ENCODE data around the gene FBXO24.

FBXO24 gene

DNA sequence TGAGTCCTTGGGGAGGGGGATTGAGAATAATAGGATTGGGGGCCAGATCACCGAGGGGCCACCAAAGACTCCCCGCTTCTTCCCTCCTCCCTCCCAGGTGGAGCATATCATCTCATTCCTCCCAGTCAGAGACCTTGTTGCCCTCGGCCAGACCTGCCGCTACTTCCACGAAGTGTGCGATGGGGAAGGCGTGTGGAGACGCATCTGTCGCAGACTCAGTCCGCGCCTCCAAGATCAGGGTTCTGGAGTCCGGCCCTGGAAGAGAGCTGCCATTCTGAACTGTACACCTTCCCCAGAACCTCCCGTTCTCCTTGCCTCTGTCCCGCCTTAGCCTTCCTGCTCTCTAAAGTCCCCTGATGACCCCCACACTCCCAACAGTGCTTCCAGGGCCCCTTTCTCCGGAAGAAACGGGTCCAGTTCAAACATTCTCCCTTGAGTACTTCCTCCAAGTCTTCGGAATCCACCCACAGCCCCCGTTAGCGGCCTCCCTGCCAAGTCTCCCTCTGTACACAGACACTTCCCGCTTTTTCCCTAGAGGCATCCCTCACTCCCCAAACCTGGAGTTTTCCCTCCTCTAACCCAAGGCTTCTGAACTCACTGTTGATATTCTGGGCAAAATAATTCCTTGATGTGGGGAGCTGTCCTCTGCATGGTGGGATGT lies 4.1 kb downstream of the FBXO24 start:
- no peak for DNase-seq (ENCODE audit: low read depth in 2 of 2)

DNA sequence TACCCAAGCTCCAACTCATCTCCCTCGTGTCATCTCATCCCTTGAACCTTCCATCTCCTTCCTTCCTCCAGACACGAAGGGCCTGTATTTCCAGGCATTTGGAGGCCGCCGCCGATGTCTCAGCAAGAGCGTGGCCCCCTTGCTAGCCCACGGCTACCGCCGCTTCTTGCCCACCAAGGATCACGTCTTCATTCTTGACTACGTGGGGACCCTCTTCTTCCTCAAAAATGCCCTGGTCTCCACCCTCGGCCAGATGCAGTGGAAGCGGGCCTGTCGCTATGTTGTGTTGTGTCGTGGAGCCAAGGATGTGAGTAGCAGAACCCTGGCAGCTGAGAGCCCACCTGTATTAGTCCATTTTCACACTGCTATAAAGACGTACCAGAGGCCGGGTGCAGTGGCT lies 5.5 kb downstream of the FBXO24 start:
- DNase-seq (ENCODE audit: low read depth in 2 of 2), result no peak

DNA sequence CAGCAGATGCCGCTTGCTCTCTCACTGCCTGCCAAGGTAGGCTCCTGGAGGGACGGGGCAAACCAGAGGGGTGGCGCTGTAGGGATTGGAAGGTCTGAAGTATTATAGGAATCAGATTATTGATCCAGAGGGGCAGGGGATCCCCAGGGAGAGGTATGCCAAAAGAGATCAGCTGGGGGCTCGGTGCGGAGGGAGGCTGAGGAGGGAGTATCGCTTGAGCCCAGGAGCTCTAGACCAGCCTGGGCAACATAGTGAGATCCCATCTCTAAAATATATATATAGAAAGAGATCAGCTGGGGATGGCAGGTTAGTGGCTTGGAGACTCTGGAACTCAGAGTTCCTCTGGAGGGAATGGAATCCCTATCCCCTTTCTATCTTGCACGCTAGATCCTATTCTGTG lies 9.1 kb downstream of the FBXO24 start:
- no peak for DNase-seq (ENCODE audit: low read depth in 2 of 2)

- no peak for DNase-seq (ENCODE audit: low read depth in 2 of 2)
These were observed 12.3 kb downstream of the FBXO24 start for GRCh38 chr7:100598425-100598824.

DNA sequence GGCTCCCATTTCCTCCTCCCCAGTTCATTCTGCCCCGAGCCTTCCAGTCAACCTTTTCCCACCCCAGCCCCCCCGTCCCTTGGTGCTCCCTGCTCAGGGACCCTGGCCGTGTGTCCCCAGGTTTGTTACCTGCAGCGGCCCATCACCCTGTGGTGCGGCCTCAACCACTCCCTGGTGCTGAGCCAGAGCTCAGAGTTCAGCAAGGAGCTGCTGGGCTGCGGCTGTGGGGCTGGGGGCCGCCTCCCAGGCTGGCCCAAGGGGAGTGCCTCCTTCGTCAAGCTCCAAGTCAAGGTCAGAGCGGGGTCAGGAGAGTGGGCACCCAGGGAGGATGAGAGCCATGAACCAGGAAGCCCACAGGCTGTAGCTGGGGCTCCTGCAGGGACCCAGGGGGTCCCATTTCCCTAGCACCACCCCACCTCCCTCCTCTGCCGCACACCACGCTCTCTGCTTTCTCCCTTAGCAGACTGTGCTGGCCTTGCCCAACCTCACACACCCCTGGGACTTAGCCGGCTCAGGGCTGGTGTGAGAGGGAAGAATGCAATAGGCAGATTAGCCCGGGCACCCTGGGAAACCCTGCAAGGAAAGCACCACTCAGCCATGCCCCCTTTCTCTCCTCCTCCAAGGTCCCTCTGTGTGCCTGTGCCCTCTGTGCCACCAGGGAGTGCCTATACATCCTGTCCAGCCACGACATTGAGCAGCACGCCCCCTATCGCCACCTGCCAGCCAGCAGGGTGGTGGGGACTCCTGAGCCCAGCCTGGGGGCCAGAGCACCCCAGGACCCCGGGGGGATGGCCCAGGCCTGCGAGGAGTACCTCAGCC lies 14.0 kb downstream of the FBXO24 start:
- DNase-seq (ENCODE audit: low read depth in 2 of 2), result no peak

DNA sequence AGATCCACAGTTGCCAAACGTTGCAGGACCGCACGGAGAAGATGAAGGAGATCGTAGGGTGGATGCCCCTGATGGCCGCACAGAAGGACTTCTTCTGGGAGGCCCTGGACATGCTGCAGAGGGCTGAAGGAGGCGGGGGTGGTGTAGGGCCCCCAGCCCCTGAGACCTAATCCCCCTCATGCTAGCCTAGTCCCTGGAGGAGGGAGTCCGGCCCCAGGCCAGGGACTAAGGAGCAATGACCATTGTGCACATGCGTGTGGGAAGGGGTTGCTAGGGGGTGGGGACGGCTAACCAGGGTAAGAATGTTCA lies 14.6 kb downstream of the FBXO24 start:
- no peak for DNase-seq (ENCODE audit: low read depth in 2 of 2)

- peak; percentile 90 to 93 for DNase-seq (ENCODE audit: low read depth in 2 of 2)
These were observed 17.0 kb downstream of the FBXO24 start for GRCh38 chr7:100602889-100603725.

DNA sequence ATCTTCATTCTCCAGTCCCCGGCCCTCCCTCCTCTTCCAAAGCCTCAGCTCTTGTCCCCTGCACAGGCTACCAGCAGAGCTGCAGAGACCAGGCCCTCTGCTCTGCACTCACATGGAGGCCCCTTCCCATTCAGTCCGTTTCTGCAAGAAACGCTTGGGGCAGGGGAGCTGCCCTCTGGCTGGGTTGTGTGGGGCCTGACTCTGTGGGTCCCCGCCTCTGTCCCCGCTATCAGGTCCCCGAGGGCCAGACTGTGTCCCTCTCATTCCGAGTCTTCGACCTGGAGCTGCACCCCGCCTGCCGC lies 17.5 kb downstream of the FBXO24 start:
- DNase-seq (ENCODE audit: low read depth in 2 of 2), result no peak

DNA sequence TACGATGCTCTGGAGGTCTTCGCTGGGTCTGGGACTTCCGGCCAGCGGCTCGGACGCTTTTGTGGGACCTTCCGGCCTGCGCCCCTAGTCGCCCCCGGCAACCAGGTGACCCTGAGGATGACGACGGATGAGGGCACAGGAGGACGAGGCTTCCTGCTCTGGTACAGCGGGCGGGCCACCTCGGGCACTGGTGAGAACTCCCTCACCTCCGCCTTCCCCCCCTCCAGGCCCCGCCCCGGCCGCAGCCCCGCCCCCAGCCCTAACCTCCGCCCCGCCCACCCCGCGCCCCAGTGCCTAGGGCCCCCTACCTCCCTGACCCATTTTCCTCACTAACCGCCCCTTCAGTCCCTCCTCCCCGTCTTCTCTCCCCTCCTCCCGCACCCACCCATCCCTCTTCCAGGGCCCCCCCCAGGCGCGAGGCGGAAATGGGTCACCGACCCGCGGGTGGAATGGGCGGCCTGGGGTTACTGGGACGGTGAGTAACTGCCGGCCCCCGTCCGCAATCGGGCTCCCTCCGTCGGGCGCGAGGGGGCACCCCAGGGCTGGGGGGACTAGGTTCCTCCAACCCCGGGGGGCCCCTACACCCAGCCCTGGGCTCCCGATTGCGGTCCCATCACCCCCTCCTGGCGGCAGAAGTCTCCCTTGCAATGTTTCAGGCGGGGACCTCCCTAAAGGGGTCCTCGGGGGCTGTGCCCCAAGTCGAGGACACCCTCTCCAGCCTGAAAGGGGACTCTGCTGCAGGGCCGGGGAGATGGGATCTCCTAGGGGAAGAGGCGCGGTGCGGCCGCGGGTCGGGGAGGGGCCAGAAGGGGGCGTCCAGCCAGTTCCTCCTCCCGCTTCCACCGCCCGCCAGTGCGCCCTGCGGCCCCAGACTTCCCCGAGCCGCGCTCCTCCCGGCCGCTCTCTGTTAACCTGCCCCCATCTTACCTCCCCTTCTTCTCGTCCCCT lies 18.2 kb downstream of the FBXO24 start:
- DNase-seq (ENCODE audit: low read depth in 2 of 2), result peak; percentile 42 to 50

GRCh38 chr7:100604976-100605911 lies 19.1 kb downstream of the FBXO24 start:
- no peak for DNase-seq (ENCODE audit: low read depth in 2 of 2)

DNA sequence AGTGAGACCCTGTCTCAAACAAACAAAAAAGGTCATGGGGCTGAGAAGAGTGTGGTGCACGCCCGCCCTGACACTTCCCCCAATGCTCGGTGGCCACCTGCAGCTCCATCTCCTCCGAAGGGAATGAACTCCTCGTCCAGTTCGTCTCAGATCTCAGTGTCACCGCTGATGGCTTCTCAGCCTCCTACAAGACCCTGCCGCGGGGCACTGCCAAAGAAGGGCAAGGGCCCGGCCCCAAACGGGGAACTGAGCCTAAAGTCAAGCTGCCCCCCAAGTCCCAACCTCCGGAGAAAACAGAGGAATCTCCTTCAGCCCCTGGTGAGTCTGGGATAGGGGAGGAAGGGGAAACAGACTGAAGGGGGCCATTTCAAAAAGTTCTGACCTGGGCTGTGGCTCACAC lies 20.2 kb downstream of the FBXO24 start:
- no peak for DNase-seq (ENCODE audit: low read depth in 2 of 2)

- no peak for DNase-seq (ENCODE audit: low read depth in 2 of 2)
These were observed 21.0 kb downstream of the FBXO24 start for GRCh38 chr7:100607111-100607510.

DNA sequence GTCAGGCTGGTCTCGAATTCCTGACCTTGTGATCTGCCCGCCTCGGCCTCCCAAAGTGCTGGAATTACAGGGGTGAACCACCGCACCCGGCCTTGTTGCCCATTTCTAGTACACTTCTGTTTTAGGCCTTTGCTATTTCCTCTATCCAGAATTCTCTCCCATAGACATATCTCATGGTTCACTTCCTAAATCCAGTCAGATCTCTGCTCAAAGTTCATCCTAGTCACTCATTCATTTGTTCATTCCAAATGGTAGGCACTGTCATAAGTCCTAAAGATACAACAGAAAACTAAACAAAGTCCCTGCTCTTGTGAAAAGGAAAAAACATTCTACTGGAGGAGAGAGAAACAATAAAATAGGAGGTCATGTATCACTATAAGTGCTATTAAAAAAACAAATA lies 23.8 kb downstream of the FBXO24 start:
- DNase-seq (ENCODE audit: low read depth in 2 of 2), result no peak

DNA sequence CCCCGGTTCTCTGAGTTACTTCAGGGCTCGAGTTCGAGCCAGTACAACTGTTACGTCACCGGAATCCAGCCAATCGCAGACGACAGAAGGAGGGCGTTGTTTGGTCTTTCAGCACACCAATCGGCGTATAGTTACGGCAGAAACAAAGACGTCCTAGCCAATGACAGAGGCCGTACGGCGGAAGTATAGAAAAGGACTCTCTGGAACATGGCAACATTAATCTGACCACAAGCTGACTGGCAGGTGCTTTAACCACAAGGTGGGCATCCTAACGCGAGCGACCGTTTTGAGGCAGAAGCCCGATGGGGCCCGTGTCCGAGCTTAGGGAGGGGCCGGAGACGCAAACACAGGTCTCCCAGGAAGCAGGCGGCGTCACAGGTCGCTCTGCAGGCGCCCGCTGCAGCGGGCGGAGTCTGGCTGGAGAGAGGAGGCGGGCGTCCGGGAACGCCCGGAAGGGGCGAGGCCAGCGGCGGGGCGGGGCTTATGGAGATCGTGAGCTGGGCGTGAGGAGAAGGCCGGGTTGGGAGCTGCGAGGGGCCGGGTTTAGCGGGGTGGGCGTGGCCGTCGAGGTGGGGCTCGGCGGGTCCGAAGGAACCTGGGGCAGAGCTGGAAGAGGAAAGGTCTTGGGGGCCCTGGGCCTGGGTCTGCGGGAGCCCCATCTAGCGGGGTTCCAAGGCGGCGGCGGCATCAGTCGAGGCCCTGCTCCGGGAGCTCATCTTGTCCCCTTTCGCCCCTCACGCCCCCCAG lies 26.0 kb downstream of the FBXO24 start, which contains the start of gene MOSPD3:
TSS of gene MOSPD3 (plus strand) at position 558 of the 747 bp plus-strand sequence. CDS start 252 bp downstream, outside the sequence.
- DNase-seq (ENCODE audit: low read depth in 2 of 2), result peak; percentile 99

GRCh38 chr7:100612730-100613390 lies 26.7 kb downstream of the FBXO24 start:
- DNase-seq (ENCODE audit: low read depth in 2 of 2), result no peak

DNA sequence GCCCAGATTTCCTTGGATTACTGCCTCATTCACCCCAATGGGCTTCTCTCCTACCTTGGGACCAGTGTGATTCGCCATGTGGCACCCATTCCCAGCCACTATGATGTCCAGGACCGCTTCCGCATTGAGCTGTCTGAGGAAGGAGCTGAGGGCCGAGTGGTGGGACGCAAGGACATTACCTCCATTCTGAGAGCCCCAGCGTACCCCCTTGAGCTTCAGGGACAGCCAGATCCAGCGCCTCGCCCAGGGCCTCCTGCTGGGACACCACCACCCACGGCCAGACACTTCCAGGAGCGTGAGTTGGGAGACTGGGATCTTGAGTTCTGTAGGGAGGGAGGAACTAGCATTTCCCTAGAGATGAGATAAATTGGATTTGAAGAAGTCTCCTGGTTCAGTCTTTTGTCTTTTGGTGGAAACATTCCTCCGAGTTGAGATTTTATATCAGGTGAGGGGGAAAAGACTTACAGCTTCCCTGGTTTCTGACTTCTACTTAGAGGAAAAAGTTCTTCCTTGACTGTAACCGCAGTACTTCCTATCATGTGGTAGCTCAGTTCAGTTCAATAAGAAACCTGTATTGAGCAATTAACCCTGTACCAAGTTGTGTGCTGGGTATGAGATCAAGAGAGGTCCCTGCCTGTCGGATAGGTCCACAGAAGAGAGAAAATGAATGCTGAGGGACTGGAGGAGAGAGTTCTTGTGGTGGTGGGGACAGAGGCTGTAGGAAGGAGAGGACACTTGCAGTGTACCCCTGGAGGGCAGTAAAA lies 27.5 kb downstream of the FBXO24 start:
- no peak for DNase-seq (ENCODE audit: low read depth in 2 of 2)

- DNase-seq (ENCODE audit: low read depth in 2 of 2), result no peak
These were observed 28.3 kb downstream of the FBXO24 start for GRCh38 chr7:100614308-100614861.

DNA sequence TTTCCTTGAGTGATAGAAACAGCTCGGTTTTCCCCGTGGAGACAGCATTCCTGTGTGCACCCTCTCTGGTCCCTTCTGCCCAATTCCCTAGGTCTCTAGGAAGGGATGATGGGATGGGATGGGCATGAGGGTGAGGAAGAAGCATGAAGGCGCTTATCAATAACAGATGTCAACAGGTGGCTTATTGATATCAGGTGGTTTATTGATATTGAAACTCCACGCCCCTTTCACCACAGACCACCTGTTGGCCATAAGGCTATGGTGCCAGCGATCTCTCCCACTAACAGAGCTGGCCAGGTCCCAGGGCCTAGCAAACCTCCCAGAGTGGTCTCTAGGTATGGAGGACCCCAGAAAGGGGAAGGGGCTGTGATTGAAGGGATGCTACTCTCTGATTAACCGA lies 34.1 kb downstream of the FBXO24 start:
- DNase-seq (ENCODE audit: low read depth in 2 of 2), result no peak

Measured in fibroblast of skin of left quadriceps (primary cell).